ENCODE measurements around the gene CASP7. TPM values are rescaled to one million over a fixed set of nuclear protein-coding genes. Genes with fewer than 3 reads are reported as not detected.
"Not testable (repeated sequence)": the region's sequence is repeated elsewhere in the genome, so short reads cannot be mapped to it uniquely, and the experiment has no call there.

CASP7 gene
- total RNA-seq, 1 donor from 2014 or later, result 5.9 TPM

DNA sequence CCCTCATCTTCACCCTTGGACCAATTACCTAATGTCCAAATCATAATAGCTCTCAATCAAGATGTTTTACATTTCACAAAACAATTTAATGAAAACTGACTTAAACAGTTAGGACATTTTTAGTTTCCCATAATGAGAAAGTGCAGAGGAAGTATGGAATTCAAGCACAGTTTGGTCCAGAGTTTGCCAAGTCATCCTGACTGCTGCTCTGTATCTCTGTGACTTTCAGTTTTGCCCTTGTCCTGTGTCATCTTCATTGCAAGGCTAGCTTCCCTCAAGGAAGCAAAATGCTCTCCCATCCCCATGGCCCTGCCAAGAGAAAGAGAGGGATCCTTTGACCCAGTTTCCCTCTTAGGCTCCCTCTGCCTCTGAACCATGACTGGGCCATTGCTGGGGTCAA, 63.9 kb downstream of the CASP7 start:
- intact Hi-C loops (cut with DNase I), result no loop called here

GRCh38 chr10:113745374-113745773, 65.7 kb downstream of the CASP7 start:
- no peak for DNase-seq (ENCODE audit: low spot score)
- intact Hi-C loops (cut with DNase I), result no loop called here

More for the DNA sequence above, 63.9 kb downstream of the CASP7 start:
- DNase-seq (ENCODE audit: low spot score), result no peak

GRCh38 chr10:113746217-113746957, 66.7 kb downstream of the CASP7 start:
- no peak for DNase-seq (ENCODE audit: low spot score)
- intact Hi-C loops (cut with DNase I), result no loop called here

GRCh38 chr10:113751181-113751732, 71.5 kb downstream of the CASP7 start, which contains the start of gene PLEKHS1:
TSS of gene PLEKHS1 (plus strand) at chr10:113751682. CDS start at chr10:113755278, 3,596 bp downstream.
- intact Hi-C loops (cut with DNase I), result no loop called here
- DNase-seq (ENCODE audit: low spot score), result no peak

- no peak for DNase-seq (ENCODE audit: low spot score)
- intact Hi-C loops (cut with DNase I), result no loop called here
Measured at GRCh38 chr10:113752553-113752952, 72.8 kb downstream of the CASP7 start.

GRCh38 chr10:113753020-113753692, 73.4 kb downstream of the CASP7 start:
- DNase-seq (ENCODE audit: low spot score), result no peak
- intact Hi-C loops (cut with DNase I), result no loop called here

GRCh38 chr10:113754125-113754524, 74.4 kb downstream of the CASP7 start:
- intact Hi-C loops (cut with DNase I), result no loop called here
- no peak for DNase-seq (ENCODE audit: low spot score)

- DNase-seq (ENCODE audit: low spot score), result no peak
- intact Hi-C loops (cut with DNase I), result no loop called here
Measured at GRCh38 chr10:113754768-113755167, 75.1 kb downstream of the CASP7 start.

- intact Hi-C loops (cut with DNase I), result no loop called here
- no peak for DNase-seq (ENCODE audit: low spot score)
Measured at GRCh38 chr10:113756940-113757543, 77.3 kb downstream of the CASP7 start.

GRCh38 chr10:113762083-113762482, 82.4 kb downstream of the CASP7 start:
- intact Hi-C loops (cut with DNase I), result no loop called here
- no peak for DNase-seq (ENCODE audit: low spot score)

- intact Hi-C loops (cut with DNase I), result no loop called here
- DNase-seq (ENCODE audit: low spot score), result no peak
Measured at GRCh38 chr10:113764582-113764981, 84.9 kb downstream of the CASP7 start.

GRCh38 chr10:113765910-113766309, 86.2 kb downstream of the CASP7 start:
- intact Hi-C loops (cut with DNase I), result no loop called here

DNA sequence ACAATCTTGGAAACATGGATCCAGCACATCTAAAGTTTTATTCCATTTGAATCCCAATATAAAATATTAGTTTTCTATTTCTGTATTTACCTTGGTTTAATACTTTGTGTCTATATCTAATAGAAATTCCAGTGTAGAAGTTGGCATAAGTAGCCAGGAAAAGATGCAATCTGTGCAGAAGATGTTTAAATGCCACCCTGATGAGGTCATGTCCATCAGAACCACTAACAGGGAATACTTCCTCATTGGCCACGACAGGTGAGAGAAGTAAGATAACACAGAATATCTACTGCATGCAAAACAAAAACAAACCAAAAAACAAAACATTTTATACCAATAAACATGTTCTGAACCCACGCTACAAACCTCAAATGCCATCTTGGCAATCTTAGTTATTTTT, 87.5 kb downstream of the CASP7 start:
- intact Hi-C loops (cut with DNase I), result no loop called here

More at GRCh38 chr10:113765910-113766309, 86.2 kb downstream of the CASP7 start:
- DNase-seq (ENCODE audit: low spot score), result no peak

DNA sequence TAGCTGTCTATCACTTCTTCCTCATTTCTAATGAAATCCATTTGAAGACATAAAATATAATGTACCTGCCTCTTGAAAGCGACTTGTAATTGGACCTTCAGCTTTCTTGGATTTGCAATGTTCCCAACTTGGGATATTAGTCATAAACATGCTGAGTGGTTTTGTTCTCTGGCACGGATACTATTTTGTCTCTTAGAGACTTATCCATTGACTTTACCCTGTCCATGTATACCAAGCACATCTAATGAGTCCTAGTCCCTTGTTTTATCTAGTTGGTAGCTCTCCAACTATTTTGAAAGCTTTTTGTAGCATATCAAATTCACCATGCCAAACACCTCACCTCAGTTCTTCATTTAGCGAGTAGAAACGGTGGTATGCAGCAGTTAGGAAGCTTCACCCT, 90.6 kb downstream of the CASP7 start:
- no peak for DNase-seq (ENCODE audit: low spot score)
- intact Hi-C loops (cut with DNase I), result no loop called here

More for the DNA sequence above, 87.5 kb downstream of the CASP7 start:
- no peak for DNase-seq (ENCODE audit: low spot score)

DNA sequence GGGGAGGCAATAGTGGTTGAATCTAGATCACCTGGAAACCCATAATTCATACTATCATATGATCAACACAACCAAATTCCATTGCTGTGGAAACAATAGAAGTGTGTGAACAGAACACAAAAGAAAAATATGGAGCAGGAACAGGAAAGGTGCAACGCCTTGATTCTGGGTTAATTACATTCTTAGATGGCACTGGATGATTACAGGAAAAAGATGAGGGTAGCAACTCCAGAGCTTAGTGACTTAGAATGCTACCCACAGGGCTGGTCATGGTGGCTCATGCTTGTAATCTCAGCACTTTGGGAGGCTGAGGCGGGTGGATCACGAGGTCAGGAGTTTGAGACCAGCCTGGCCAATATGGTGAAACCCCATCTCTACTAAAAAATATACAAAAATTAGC, 91.4 kb downstream of the CASP7 start:
- DNase-seq (ENCODE audit: low spot score); intact Hi-C loops (cut with DNase I): not testable (repeated sequence)

GRCh38 chr10:113775686-113776294, 96.1 kb downstream of the CASP7 start:
- intact Hi-C loops (cut with DNase I), result no loop called here
- DNase-seq (ENCODE audit: low spot score), result no peak

DNA sequence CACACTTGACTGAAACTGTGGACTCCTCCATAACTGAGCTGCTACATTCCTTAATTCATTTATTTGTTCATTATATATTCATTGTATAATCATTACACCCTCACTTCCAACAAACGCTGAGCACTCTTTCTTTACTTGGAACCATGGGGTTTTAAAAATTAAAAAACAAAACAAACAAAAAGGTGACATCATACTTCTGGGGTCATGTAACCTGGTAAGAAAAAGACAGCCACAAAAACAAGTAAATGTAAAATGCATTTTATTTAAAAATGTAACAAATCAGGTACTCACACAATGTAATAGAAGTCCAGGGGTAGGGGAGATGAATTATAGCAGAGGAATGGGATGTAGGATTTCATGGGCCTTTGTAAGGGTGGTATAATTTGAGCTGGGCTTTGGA, 96.8 kb downstream of the CASP7 start:
- intact Hi-C loops (cut with DNase I), result no loop called here
- no peak for DNase-seq (ENCODE audit: low spot score)

All from cardiac septum (tissue), 1 donor.